Neuronal stem cell (in vitro differentiated cells): ENCODE results near the gene SYCE3.

Experiments used
- DNase-seq: peaks from one replicate; pipeline ENCODE4 v3.0.0-alpha.2; 2013; ENCODE audit warnings: low spot score
- H2AFZ ChIP-seq: one replicate; pipeline ENCODE4 v1.6.1; 2013; ENCODE audit warnings: mild to moderate bottlenecking, low read length, inconsistent platforms
- H2AK5ac ChIP-seq: 2 replicates; pipeline ENCODE4 v1.6.1; 2013; ENCODE audit warnings: low read depth, mild to moderate bottlenecking, inconsistent platforms, low read length, moderate library complexity, mixed read lengths
- H2BK120ac ChIP-seq: 2 replicates; pipeline ENCODE4 v1.6.1; 2013; ENCODE audit warnings: low read depth, mild to moderate bottlenecking, inconsistent platforms, low read length, moderate library complexity, mixed read lengths
- H2BK12ac ChIP-seq: one replicate; pipeline ENCODE4 v1.6.1; 2013; ENCODE audit warnings: low read length, inconsistent platforms
- H2BK15ac ChIP-seq: 2 replicates; pipeline ENCODE4 v1.6.1; 2013; ENCODE audit warnings: mild to moderate bottlenecking, low read length, inconsistent platforms, mixed read lengths
- H2BK5ac ChIP-seq: one replicate; pipeline ENCODE4 v1.6.1; 2013; ENCODE audit warnings: inconsistent platforms, mild to moderate bottlenecking, low read length, moderate library complexity
- H3K14ac ChIP-seq: one replicate; pipeline ENCODE4 v1.6.1; 2013; ENCODE audit warnings: low read length, inconsistent platforms
- H3K18ac ChIP-seq: 2 replicates; pipeline ENCODE4 v1.6.1; 2013; ENCODE audit warnings: low read length, inconsistent platforms
- H3K23ac ChIP-seq: 2 replicates; pipeline ENCODE4 v1.6.1; 2013; ENCODE audit warnings: low read depth, mild to moderate bottlenecking, mixed read lengths, low read length, inconsistent platforms; ENCODE audit not compliant: poor library complexity
- H3K27ac ChIP-seq: replicated peaks from 3 replicates; pipeline ENCODE4 v1.5.1; 2013; ENCODE audit warnings: low read length, inconsistent platforms
- H3K27me3 ChIP-seq, 3 experiments: 2 replicates each; pipeline ENCODE4 v1.6.1; 2013; ENCODE audit warnings: low read length in 3 of 3, mild to moderate bottlenecking in 2 of 3, inconsistent platforms in 1 of 3, low read depth in 1 of 3, mixed read lengths in 1 of 3, moderate library complexity in 1 of 3; ENCODE audit not compliant: control insufficient read depth in 3 of 3, insufficient read depth in 3 of 3
- H3K36me3 ChIP-seq, 2 donors: replicated peaks in 1 of 2; 2 replicates each; pipeline ENCODE4 v1.6.1; 2013; ENCODE audit warnings: low read length in 2 of 2; ENCODE audit not compliant: control insufficient read depth in 2 of 2, insufficient read depth in 2 of 2
- H3K4ac ChIP-seq: 2 replicates; pipeline ENCODE4 v1.6.1; 2013; ENCODE audit warnings: inconsistent platforms, mild to moderate bottlenecking, low read length, moderate library complexity
- H3K4me1 ChIP-seq, 2 donors: 1 replicate in 1 of 2; 2 replicates in 1 of 2; pipeline ENCODE4 v1.6.1; 2013; ENCODE audit warnings: low read length in 2 of 2, low read depth in 1 of 2; ENCODE audit not compliant: control insufficient read depth in 2 of 2, insufficient read depth in 1 of 2
- H3K4me2 ChIP-seq: one replicate; pipeline ENCODE4 v1.6.1; 2013; ENCODE audit warnings: mild to moderate bottlenecking, low read length, inconsistent platforms; ENCODE audit not compliant: insufficient read depth, poor library complexity, severe bottlenecking
- H3K4me3 ChIP-seq, 2 donors: 2 replicates each; pipeline ENCODE4 v1.5.1; 2013; ENCODE audit warnings: low read length in 2 of 2, mild to moderate bottlenecking in 2 of 2, inconsistent platforms in 1 of 2, moderate library complexity in 1 of 2
- H3K79me1 ChIP-seq: one replicate; pipeline ENCODE4 v1.6.1; 2013; ENCODE audit warnings: low read depth, mild to moderate bottlenecking, inconsistent platforms, low read length, moderate library complexity
- H3K9ac ChIP-seq: one replicate; pipeline ENCODE4 v1.6.1; 2013; ENCODE audit warnings: mild to moderate bottlenecking, low read depth, low read length, inconsistent platforms; ENCODE audit not compliant: poor library complexity
- H3K9me3 ChIP-seq, 2 donors: replicated peaks in 1 of 2; 2 replicates each; pipeline versions ENCODE3 to v1.6.1; 2013; ENCODE audit warnings: low read length in 2 of 2, mild to moderate bottlenecking in 2 of 2, inconsistent platforms in 1 of 2, low read depth in 1 of 2, mixed read lengths in 1 of 2, moderate library complexity in 1 of 2; ENCODE audit not compliant: control insufficient read depth in 2 of 2, insufficient read depth in 1 of 2
- H4K8ac ChIP-seq: one replicate; pipeline ENCODE4 v1.6.1; 2013; ENCODE audit warnings: low read depth, mild to moderate bottlenecking, inconsistent platforms, low read length, moderate library complexity
- H4K91ac ChIP-seq: one replicate; pipeline ENCODE4 v1.6.1; 2013; ENCODE audit warnings: low read length, low read depth, mild to moderate bottlenecking, inconsistent platforms; ENCODE audit not compliant: poor library complexity
- WGBS, 2 donors: extraction: QIAGEN DNeasy Blood & Tissue Kit; methylation state at CpG; one replicate each; pipeline ENCODE4 v1.1.7; 2013; ENCODE audit warnings: missing lambda C conversion rate in 2 of 2, mixed read lengths in 1 of 2; ENCODE audit not compliant: insufficient read length in 2 of 2, insufficient replicate concordance in 1 of 2; ENCODE audit errors: extremely low coverage in 2 of 2; 5-methylcytosine and 5-hydroxymethylcytosine counted together

The SYCE3 gene

DNA sequence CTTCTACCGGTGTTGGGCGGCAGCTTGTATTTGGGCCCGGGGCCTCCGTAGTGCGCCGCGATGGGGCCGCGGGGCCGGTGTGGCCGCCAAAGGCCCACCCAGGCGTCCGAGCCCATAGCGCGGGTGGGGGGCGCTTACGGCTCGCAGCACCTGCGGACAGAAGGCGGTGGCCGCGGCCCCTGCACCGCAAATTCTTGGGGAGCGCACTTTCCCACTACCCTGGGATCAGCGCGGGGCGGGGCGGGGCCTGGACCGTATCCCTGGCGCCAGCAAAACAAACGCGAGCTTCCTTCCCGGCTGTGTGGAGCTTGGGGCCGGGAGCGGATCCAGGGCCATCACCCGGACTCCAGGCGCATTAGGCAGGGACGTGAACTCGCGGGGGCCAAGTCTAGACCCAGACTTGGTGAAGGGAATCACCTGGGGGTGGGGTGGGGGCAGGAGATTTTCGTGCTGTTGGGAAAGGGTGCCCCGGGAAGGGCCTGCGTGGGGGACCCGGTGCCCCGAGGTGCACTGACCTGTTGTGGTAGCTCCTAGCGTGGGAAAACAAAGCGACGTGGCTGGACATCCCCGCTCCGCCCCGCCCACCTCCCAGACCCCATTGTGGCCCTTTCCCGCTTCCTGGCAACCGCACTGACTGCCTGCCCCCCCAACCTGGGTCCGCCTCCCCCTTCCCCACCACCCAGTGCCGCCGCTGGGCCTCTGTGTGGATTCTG lies 30.6 kb downstream of the SYCE3 start:
- no peaks in the 10 kb centered on the region for H3K36me3 ChIP-seq
- peaks cover 8 to 21% of the 10 kb centered on the region in 2 donors for H3K9me3 ChIP-seq
- H3K4me2 ChIP-seq = peak overlapping the region; percentile 89
- no peak overlapping the region for H3K27ac ChIP-seq
- peak overlapping the region; percentile 99 for H2AK5ac ChIP-seq
- H3K4me3 ChIP-seq = peak overlapping the region; percentile 55 to 82
- DNase-seq = no peak
- no peak overlapping the region for H2BK120ac ChIP-seq
- H2BK5ac ChIP-seq = peak overlapping the region; percentile 82
- peak overlapping the region; percentile 92 for H3K9ac ChIP-seq
- H2BK15ac ChIP-seq = peak overlapping the region; percentile 97
- H3K23ac ChIP-seq = peak overlapping the region; percentile 73
- WGBS, 2 donors = no CpG with 5 or more reads among the region's 56 CpGs
- no peak overlapping the region for H4K91ac ChIP-seq
- H3K27me3 ChIP-seq = peaks cover 14 to 35% (median 14%) of the 10 kb centered on the region in 3 experiments
- H3K18ac ChIP-seq = peak overlapping the region; percentile 98
- H2BK12ac ChIP-seq = no peak overlapping the region
- peak overlapping the region; percentile 65 for H4K8ac ChIP-seq
- peak overlapping the region; percentile 21 for H3K14ac ChIP-seq
- H3K4me1 ChIP-seq = peaks cover 7 to 12% of the 10 kb centered on the region in 2 donors
- peak overlapping the region; percentile 96 for H2AFZ ChIP-seq
- H3K79me1 ChIP-seq = no peaks in the 10 kb centered on the region
- H3K4ac ChIP-seq = peak overlapping the region; percentile 53

DNA sequence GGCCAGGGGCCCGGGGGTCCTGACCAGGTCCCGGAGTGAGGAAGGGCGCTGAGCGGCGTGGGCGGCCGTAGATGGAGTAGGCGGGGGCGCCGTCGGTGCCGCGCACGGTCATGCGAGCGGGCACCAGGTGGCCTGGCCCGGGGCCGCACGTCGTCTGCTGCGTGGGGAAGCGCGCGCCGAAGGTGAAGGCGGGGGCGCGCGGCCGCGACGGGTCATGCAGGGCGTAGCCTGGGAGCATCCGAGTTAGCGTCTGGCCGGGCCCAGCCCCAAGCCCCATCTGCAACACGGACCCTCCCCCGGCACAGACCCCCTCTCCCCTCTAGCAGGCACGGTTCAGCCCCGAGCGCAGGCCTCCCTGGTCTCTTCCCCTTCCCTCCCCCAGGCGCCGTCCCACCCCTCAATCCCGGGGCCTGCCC lies 31.2 kb downstream of the SYCE3 start:
- no CpG with 5 or more reads among the region's 44 CpGs for WGBS, 2 donors
- Histone ChIP-seq H3K4me2 (peak overlapping the region; percentile 89), H3K4ac (no peak overlapping the region), H3K4me1 (peaks cover 12 to 17% of the 10 kb centered on the region in 2 donors), H4K91ac (no peak overlapping the region), H4K8ac (peak overlapping the region; percentile 65), H3K36me3 (no peaks in the 10 kb centered on the region), H2BK120ac (no peak overlapping the region), H3K14ac (peak overlapping the region; percentile 94), H3K4me3 (peak overlapping the region; percentile 55 to 82), H2BK5ac (peak overlapping the region; percentile 82), H3K18ac (peak overlapping the region; percentile 98), H2BK15ac (peak overlapping the region; percentile 97), H2AK5ac (peak overlapping the region; percentile 99), H2BK12ac (peak overlapping the region; percentile 84), H3K9me3 (peaks cover 8 to 21% of the 10 kb centered on the region in 2 donors), H3K23ac (peak overlapping the region; percentile 99), H3K27ac (no peak overlapping the region), H3K27me3 (peaks cover 14 to 35% (median 14%) of the 10 kb centered on the region in 3 experiments), H3K9ac (peak overlapping the region; percentile 84), H2AFZ (peak overlapping the region; percentile 96), H3K79me1 (peaks cover 4% of the 10 kb centered on the region)
- DNase-seq = no peak

DNA sequence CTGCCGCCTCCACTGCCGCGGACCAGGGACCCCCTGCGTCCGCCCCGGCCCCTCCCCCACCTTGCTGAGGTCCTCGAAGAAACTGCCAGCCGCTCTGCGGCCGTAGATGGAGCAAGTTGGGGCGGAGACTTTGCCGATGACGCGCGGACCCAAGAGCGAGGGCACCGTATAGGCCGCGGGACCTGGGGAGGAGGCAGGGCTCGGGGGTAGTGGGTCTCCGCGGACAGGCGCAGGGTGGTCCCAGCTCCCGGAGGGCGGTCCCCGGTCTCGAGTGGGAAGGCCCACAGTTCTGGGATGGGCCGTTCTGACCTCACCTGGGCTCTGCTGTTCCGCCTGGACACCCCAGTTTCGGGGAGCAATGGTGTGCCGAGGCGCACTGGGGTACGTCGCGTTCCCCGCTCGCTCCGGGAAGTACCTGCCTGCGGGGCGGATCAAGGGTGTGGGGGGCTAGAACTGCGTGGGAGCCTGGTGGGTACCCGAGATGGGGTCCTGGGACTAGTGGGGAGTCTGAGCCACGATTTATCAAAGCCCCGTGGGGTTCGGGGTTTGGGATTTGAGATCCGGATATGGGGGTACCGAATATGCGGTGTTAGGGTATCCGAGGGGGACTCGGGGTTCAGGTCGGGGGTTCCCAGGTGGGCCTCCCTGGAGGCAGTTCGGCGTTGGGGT lies 31.7 kb downstream of the SYCE3 start:
- Histone ChIP-seq H2AFZ (peak overlapping the region; percentile 96), H3K9me3 (peaks cover 8 to 21% of the 10 kb centered on the region in 2 donors), H2BK15ac (peak overlapping the region; percentile 97), H3K4me1 (peaks cover 14 to 17% of the 10 kb centered on the region in 2 donors), H3K23ac (peak overlapping the region; percentile 99), H3K4ac (peak overlapping the region; percentile 93), H3K18ac (peak overlapping the region; percentile 98), H3K9ac (peak overlapping the region; percentile 84), H3K36me3 (no peaks in the 10 kb centered on the region), H3K27me3 (peaks cover 14 to 35% (median 14%) of the 10 kb centered on the region in 3 experiments), H2AK5ac (peak overlapping the region; percentile 99), H4K91ac (no peak overlapping the region), H3K4me2 (peak overlapping the region; percentile 89), H2BK120ac (no peak overlapping the region), H2BK5ac (peak overlapping the region; percentile 82), H4K8ac (peak overlapping the region; percentile 96), H3K79me1 (peaks cover 4% of the 10 kb centered on the region), H2BK12ac (peak overlapping the region; percentile 84), H3K27ac (no peak overlapping the region), H3K14ac (peak overlapping the region; percentile 97), H3K4me3 (peak overlapping the region; percentile 55 to 82)
- DNase-seq = no peak
- no CpG with 5 or more reads among the region's 53 CpGs for WGBS, 2 donors

DNA sequence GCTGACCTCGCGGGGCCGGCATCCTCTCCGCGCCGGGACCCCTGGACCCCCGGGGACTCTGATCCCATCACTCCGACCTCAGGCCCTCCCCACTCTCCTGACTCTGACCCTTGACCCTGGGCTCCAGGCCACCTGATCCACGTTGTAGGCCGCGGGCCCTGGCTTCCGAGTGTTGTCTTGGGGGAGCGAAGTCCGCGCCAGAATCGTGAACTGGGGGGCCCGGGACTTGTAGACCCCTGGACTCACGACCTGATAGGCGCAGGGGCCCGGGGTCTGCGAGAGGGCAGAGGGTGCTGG lies 32.2 kb downstream of the SYCE3 start:
- H3K27ac ChIP-seq = no peak overlapping the region
- peaks cover 14 to 35% (median 14%) of the 10 kb centered on the region in 3 experiments for H3K27me3 ChIP-seq
- no CpG with 5 or more reads among the region's 21 CpGs for WGBS, 2 donors

More for the DNA sequence above, 32.2 kb downstream of the SYCE3 start:
- Histone ChIP-seq H3K4me3 (peak overlapping the region in 1 of 2 donors; percentile 82), H3K79me1 (peaks cover 4% of the 10 kb centered on the region), H3K4me1 (peaks cover 14 to 17% of the 10 kb centered on the region in 2 donors), H2BK12ac (peak overlapping the region; percentile 10), H4K8ac (no peak overlapping the region), H3K14ac (peak overlapping the region; percentile 97), H3K36me3 (no peaks in the 10 kb centered on the region), H3K4ac (no peak overlapping the region), H2AFZ (no peak overlapping the region), H3K18ac (peak overlapping the region; percentile 96), H2BK120ac (peak overlapping the region; percentile 72), H3K9ac (peak overlapping the region; percentile 81), H3K4me2 (peak overlapping the region; percentile 73), H2BK5ac (peak overlapping the region; percentile 60), H3K9me3 (peaks cover 8 to 21% of the 10 kb centered on the region in 2 donors), H3K23ac (peak overlapping the region; percentile 99), H4K91ac (no peak overlapping the region), H2BK15ac (peak overlapping the region; percentile 83), H2AK5ac (peak overlapping the region; percentile 99)
- DNase-seq = no peak
